ENCODE measurements around the gene NLRP9. TPM values are rescaled to one million over a fixed set of nuclear protein-coding genes. Genes with fewer than 3 reads are reported as not detected.
A peak's percentile ranks its signal among the peaks of the same experiment; 100 is the strongest.

NLRP9 gene
- total RNA-seq, 1 donor from 2014 or later = not detected

DNA sequence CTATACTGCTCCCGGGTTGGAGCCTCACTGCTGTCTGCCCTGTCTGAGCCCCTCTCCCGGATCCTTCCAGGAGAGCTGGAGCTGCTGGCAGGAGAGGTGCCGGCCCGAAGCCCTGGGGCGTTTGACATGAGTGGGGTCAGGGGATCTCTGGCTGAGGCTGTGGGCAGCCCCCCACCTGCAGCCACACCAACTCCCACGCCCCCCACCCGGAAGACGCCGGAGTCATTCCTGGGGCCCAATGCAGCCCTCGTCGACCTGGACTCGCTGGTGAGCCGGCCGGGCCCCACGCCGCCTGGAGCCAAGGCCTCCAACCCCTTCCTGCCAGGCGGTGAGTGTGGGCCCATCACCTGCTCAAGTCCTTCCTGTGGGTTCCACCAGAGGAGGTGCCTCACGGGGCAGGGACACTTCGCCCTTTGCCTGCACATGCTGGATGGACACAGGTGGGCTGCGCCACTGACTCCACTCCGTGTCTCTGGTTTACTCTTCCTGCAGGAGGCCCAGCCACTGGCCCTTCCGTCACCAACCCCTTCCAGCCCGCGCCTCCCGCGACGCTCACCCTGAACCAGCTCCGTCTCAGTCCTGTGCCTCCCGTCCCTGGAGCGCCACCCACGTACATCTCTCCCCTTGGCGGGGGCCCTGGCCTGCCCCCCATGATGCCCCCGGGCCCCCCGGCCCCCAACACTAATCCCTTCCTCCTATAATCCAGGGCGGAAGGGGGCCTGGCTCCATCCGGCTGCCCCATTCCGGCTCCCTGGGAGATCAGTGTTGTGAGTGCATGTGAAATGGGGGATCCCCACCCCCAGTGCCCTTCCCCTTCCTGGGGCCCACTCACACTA is 43.3 kb downstream of the NLRP9 start:
- Histone ChIP-seq H3K9me3 (no peaks in the 10 kb centered on the region), H3K4me3 (no peak overlapping the region), H3K36me3 (peaks cover 91% of the 10 kb centered on the region), H3K27ac (no peak overlapping the region), H3K4me1 (no peaks in the 10 kb centered on the region), H3K27me3 (ENCODE audit: low read depth) (no peaks in the 10 kb centered on the region)
- intact Hi-C loops (cut with DNase I) = no loop called here
- TF ChIP-seq, protein P1, sequence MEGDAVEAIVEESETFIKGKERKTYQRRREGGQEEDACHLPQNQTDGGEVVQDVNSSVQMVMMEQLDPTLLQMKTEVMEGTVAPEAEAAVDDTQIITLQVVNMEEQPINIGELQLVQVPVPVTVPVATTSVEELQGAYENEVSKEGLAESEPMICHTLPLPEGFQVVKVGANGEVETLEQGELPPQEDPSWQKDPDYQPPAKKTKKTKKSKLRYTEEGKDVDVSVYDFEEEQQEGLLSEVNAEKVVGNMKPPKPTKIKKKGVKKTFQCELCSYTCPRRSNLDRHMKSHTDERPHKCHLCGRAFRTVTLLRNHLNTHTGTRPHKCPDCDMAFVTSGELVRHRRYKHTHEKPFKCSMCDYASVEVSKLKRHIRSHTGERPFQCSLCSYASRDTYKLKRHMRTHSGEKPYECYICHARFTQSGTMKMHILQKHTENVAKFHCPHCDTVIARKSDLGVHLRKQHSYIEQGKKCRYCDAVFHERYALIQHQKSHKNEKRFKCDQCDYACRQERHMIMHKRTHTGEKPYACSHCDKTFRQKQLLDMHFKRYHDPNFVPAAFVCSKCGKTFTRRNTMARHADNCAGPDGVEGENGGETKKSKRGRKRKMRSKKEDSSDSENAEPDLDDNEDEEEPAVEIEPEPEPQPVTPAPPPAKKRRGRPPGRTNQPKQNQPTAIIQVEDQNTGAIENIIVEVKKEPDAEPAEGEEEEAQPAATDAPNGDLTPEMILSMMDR (IDR thresholded peaks at IDR 0.05) = no peak
- ATAC-seq (no peak), DNase-seq (peak; percentile 35)

DNA sequence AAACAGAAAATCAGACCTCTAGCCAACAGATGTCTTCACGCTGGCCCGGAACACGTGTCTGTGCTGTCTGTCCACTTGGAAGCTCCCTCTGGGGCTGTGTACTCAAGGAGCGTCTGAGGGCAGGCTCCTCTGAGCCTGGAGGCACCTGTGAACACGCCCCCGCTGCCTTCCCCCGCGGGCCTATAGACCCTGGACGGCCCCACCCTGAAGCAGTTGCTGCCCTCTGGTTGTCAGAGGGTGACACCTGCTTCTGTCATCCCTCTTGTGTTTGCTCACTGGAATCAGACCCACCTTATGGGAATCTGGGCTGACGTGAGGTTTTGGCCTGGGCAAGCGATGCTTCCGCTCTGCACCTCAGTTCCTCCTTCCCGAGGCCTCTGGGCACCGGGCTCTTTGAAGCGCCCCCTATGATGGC is 44.0 kb downstream of the NLRP9 start:
- TF ChIP-seq, protein P1 (IDR thresholded peaks at IDR 0.05) = no peak
- Histone ChIP-seq H3K27me3 (ENCODE audit: low read depth) (no peaks in the 10 kb centered on the region), H3K36me3 (peaks cover 94% of the 10 kb centered on the region), H3K27ac (no peak overlapping the region), H3K4me1 (no peaks in the 10 kb centered on the region), H3K9me3 (no peaks in the 10 kb centered on the region), H3K4me3 (no peak overlapping the region)
- DNase-seq = peak; percentile 22
- intact Hi-C loops (cut with DNase I) = no loop called here
- ATAC-seq = no peak

DNA sequence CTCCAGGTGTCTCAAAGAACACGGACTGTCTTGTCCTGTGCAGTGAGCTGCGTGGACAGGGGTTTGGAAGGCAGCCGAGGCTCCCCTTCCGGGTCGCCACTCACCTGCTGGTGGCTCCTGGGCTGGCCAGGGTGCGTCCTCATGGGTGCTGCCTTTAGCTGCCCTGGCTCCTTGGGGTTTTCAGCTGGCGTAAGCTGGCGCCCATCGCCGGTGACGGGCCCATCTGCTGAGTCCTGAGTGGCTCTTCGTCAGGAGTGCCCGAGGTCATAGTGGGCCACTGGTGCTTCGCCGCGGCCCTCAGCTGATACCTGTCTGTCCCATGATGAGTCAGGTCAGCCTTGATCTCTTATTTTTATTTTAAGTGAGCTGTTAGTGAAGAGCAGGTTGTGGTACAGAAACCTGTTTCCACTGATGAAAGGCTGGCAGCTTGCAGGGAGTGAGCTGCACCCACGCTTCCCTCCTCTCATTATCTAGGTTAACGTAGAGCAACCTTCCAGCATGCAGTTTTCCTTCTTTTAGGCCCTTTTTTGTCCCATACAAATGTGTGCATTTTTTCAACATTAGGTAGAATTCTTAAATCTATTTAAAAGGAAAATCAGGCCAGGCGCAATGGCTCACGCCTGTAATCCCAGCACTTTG is 44.7 kb downstream of the NLRP9 start:
- ATAC-seq (no peak), DNase-seq (peak; percentile 39)
- Histone ChIP-seq H3K36me3 (peaks cover 96% of the 10 kb centered on the region), H3K27me3 (ENCODE audit: low read depth) (no peaks in the 10 kb centered on the region), H3K4me3 (no peak overlapping the region), H3K27ac (no peak overlapping the region), H3K4me1 (no peaks in the 10 kb centered on the region), H3K9me3 (no peaks in the 10 kb centered on the region)
- intact Hi-C loops (cut with DNase I) = no loop called here
- TF ChIP-seq, protein P1 (IDR thresholded peaks at IDR 0.05) = no peak

DNA sequence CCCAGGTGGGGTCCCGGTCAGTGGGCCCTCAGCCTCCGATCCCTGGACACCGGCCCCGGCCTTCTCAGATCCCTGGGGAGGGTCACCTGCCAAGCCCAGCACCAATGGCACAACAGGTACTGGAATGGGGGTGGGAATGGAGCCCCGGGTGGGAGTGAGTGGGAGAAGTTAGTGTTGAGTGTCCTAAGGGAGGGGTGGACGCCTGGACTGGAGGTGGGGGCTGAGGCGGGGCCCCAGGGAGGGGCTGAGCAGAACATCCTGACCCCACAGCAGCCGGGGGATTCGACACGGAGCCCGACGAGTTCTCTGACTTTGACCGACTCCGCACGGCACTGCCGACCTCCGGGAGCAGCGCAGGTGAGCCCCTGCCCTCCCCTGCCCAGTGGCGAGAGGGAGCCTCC is 45.5 kb downstream of the NLRP9 start:
- DNase-seq (peak; percentile 39), ATAC-seq (no peak)
- Histone ChIP-seq H3K4me3 (no peak overlapping the region), H3K4me1 (no peaks in the 10 kb centered on the region), H3K27me3 (ENCODE audit: low read depth) (no peaks in the 10 kb centered on the region), H3K36me3 (peaks cover 100% of the 10 kb centered on the region), H3K9me3 (no peaks in the 10 kb centered on the region), H3K27ac (no peak overlapping the region)
- intact Hi-C loops (cut with DNase I) = no loop called here
- TF ChIP-seq, protein P1 (IDR thresholded peaks at IDR 0.05) = no peak

DNA sequence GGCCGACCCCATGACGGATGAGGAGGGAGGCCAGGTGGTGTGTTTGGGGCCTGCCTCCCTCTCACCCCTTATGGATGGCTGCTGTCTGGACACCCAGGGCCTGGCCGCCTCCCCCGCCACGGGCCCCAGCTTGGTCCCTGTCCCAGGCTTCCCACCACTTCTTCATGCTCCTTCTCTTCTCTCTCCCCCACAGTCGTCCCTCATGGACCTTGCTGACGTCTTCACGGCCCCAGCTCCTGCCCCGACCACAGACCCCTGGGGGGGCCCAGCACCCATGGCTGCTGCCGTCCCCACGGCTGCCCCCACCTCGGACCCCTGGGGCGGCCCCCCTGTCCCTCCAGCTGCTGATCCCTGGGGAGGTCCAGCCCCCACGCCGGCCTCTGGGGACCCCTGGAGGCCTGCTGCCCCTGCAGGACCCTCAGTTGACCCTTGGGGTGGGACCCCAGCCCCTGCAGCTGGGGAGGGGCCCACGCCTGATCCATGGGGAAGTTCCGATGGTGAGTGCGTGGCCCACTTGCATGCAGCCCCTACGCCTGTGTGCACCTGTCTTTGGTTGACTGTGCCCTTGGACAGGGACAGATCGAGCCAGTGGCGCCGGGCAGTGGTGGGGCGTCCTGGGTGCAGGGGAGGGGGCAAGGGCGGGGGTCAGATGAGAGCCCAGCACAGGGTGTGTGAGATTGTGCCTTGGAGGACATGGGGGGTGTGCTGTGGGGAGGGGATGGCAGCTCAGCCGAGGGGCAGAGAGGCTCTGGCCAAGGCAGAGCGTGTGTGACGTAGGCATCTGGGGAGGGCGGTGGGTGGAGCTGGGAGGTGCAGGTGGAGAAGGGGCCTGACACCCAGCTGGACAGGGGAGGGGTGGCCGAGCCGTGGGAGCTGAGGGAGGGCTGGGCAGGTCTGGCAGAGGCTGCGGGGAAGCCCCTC is 46.4 kb downstream of the NLRP9 start:
- TF ChIP-seq, protein P1 (IDR thresholded peaks at IDR 0.05) = no peak
- H3K4me3 ChIP-seq = no peak overlapping the region
- peak; percentile 38 for DNase-seq
- H3K27ac ChIP-seq = no peak overlapping the region
- intact Hi-C loops (cut with DNase I) = no loop called here
- peaks cover 100% of the 10 kb centered on the region for H3K36me3 ChIP-seq
- no peaks in the 10 kb centered on the region for H3K27me3 ChIP-seq (ENCODE audit: low read depth)
- no peaks in the 10 kb centered on the region for H3K4me1 ChIP-seq
- no peaks in the 10 kb centered on the region for H3K9me3 ChIP-seq
- ATAC-seq = no peak

All from lower lobe of right lung (tissue), 2 donors.